GM18907 (cell line): ENCODE results near the gene HABP4.

Experiments used
- ATAC-seq: cut with Tn5 transposase; IDR thresholded peaks from one replicate; pipeline ENCODE4 v1.9.1; 2021; ENCODE audit warnings: mild to moderate bottlenecking, moderate library complexity; ENCODE audit not compliant: unreplicated experiment

The HABP4 gene

GRCh38 chr9:96467784-96468183 is 17.8 kb downstream of the HABP4 start:
- ATAC-seq: no peak

GRCh38 chr9:96476013-96476412 is 26.0 kb downstream of the HABP4 start:
- no peak for ATAC-seq

GRCh38 chr9:96476591-96476990 is 26.6 kb downstream of the HABP4 start:
- no peak for ATAC-seq

- peak; percentile 86 for ATAC-seq
These were observed 28.9 kb downstream of the HABP4 start for GRCh38 chr9:96478829-96479371.

GRCh38 chr9:96480736-96481135 is 30.8 kb downstream of the HABP4 start:
- no peak for ATAC-seq

GRCh38 chr9:96482476-96482875 is 32.5 kb downstream of the HABP4 start:
- ATAC-seq: no peak

- ATAC-seq: no peak
These were observed 33.2 kb downstream of the HABP4 start for GRCh38 chr9:96483197-96483596.

- ATAC-seq: no peak
These were observed 33.9 kb downstream of the HABP4 start for GRCh38 chr9:96483733-96484390.

- peak; percentile 90 for ATAC-seq
These were observed 34.6 kb downstream of the HABP4 start for GRCh38 chr9:96484521-96484931.

GRCh38 chr9:96485280-96485679 is 35.3 kb downstream of the HABP4 start:
- no peak for ATAC-seq

GRCh38 chr9:96486386-96487028 is 36.5 kb downstream of the HABP4 start:
- no peak for ATAC-seq

- no peak for ATAC-seq
These were observed 37.0 kb downstream of the HABP4 start for GRCh38 chr9:96487029-96487396.

GRCh38 chr9:96487949-96488348 is 38.0 kb downstream of the HABP4 start:
- ATAC-seq: no peak

- ATAC-seq: no peak
These were observed 39.6 kb downstream of the HABP4 start for GRCh38 chr9:96489482-96489979.

- no peak for ATAC-seq
These were observed 40.6 kb downstream of the HABP4 start for GRCh38 chr9:96490534-96491078.

GRCh38 chr9:96491079-96491879 is 41.3 kb downstream of the HABP4 start:
- no peak for ATAC-seq

GRCh38 chr9:96491880-96492525 is 42.0 kb downstream of the HABP4 start:
- ATAC-seq: no peak

GRCh38 chr9:96492993-96493531 is 43.1 kb downstream of the HABP4 start:
- no peak for ATAC-seq

- ATAC-seq: no peak
These were observed 43.8 kb downstream of the HABP4 start for GRCh38 chr9:96493757-96494156.

GRCh38 chr9:96494215-96494800 is 44.3 kb downstream of the HABP4 start:
- ATAC-seq: no peak
